OCI-LY7 (cell line): ENCODE results near the gene DOCK9.

Experiments
- CTCF ChIP-seq: fragments of 200-600 bp; sonication (generic); conservative IDR thresholded peaks from 2 replicates; pipeline ENCODE4 v1.5.1; 2014; ENCODE audit warnings: mild to moderate bottlenecking, antibody characterized with exemption, low read length, moderate library complexity, mixed read lengths
- EZH2phosphoT487 ChIP-seq: fragments of 200-600 bp; sonication (generic); IDR thresholded peaks from 2 replicates; pipeline ENCODE4 v1.6.1; 2018; ENCODE audit warnings: low read depth, borderline replicate concordance, mild to moderate bottlenecking, mixed run types, antibody characterized with exemption, low read length, moderate library complexity, mixed read lengths

- TF ChIP-seq CTCF (no peak), EZH2phosphoT487 (no peak)
These were observed 19.3 kb upstream of the DOCK9 start for GRCh38 chr13:98997011-98997730.
